Effector memory CD8-positive, alpha-beta T cell (primary cell): ENCODE results near the gene ARHGAP1.

Source experiments
- ATAC-seq: fragments of 150-1000 bp; cut with Tn5 transposase; replicated peaks from 2 replicates; pipeline ENCODE4 v1.10.0; 2021; ENCODE audit warnings: mild to moderate bottlenecking, moderate library complexity
- DNase-seq, 3 experiments: peaks; one replicate each; pipeline ENCODE4 v3.0.0; 2021
- H3K27ac Mint-ChIP-seq, 2 donors: one replicate each; pipeline ENCODE4 v1.8.0; 2022; ENCODE audit warnings: mild to moderate bottlenecking in 2 of 2, mixed read lengths in 2 of 2, moderate library complexity in 2 of 2
- H3K27me3 Mint-ChIP-seq, 2 donors: one replicate each; pipeline ENCODE4 v1.8.0; 2022; ENCODE audit warnings: mixed read lengths in 2 of 2
- H3K36me3 Mint-ChIP-seq: one replicate; pipeline ENCODE4 v1.8.0; 2022; ENCODE audit warnings: mild to moderate bottlenecking, moderate library complexity, mixed read lengths; ENCODE audit not compliant: insufficient read depth
- H3K4me1 Mint-ChIP-seq, 2 donors: one replicate each; pipeline ENCODE4 v1.8.0; 2022; ENCODE audit warnings: low read depth in 2 of 2, mixed read lengths in 2 of 2
- H3K4me3 Mint-ChIP-seq, 2 donors: one replicate each; pipeline ENCODE4 v1.8.0; 2022; ENCODE audit warnings: mild to moderate bottlenecking in 2 of 2, mixed read lengths in 2 of 2, moderate library complexity in 2 of 2
- H3K9me3 Mint-ChIP-seq, 2 donors: one replicate each; pipeline ENCODE4 v1.8.0; 2022; ENCODE audit warnings: mixed read lengths in 2 of 2

The ARHGAP1 gene

DNA sequence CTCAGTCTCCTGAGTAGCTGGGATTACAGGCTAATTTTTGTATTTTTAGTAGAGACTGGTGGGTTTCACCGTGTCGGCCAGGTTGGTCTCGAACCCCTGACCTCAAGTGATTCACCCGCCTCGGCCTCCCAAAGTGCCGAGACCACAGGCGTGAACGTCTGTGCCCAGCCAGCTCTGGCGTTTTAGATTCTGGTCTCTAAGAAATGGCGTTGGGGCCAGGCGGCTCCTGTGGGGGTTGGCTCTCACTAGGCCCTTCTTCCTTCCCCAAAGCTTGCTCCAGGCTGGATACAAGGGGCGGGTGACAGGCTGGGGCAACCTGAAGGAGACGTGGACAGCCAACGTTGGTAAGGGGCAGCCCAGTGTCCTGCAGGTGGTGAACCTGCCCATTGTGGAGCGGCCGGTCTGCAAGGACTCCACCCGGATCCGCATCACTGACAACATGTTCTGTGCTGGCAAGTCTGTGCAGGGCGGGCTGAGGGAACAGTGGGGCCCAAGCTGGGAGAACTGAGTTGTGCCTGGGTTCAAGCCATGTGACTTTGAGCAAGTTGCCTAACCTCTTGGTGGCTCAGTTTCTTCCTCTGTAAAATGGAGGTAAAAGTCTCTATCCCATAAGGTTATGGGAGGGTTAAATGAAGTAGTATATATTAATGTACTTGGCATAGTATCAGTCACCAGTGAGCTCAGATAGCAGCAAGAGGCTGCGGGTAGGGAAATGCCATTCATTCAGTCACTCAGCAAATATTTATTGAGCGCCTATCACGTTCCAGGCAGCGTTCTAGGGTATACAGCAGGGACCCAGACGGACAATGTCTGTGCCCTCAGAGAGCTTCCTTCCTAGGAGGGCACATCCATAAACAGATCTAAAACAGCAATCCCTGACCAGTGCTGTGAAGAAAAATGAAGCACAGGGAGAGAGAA lies 28.9 kb upstream of the ARHGAP1 start:
- H3K9me3 Mint-ChIP-seq = no peaks in the 10 kb centered on the region
- H3K4me3 Mint-ChIP-seq = no peak overlapping the region
- H3K36me3 Mint-ChIP-seq = peaks cover 6% of the 10 kb centered on the region
- ATAC-seq = no peak
- no peak for DNase-seq
- no peaks in the 10 kb centered on the region for H3K27me3 Mint-ChIP-seq
- no peaks in the 10 kb centered on the region for H3K4me1 Mint-ChIP-seq
- no peak overlapping the region for H3K27ac Mint-ChIP-seq

DNA sequence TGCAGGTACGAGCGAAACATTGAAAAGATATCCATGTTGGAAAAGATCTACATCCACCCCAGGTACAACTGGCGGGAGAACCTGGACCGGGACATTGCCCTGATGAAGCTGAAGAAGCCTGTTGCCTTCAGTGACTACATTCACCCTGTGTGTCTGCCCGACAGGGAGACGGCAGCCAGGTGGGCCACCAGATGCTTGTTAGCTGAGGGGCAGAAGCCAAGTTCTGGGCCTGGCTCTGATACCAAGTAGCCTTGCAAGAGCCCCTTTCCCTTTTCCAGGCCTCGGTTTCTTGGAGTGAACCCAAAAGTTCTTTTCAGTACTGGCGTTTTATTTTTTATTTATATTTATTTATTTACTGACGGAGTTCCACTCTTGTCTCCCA lies 28.2 kb upstream of the ARHGAP1 start:
- DNase-seq (no peak), ATAC-seq (no peak)
- Mint-ChIP-seq H3K27me3 (no peaks in the 10 kb centered on the region), H3K4me1 (no peaks in the 10 kb centered on the region), H3K36me3 (peaks cover 6% of the 10 kb centered on the region), H3K4me3 (no peak overlapping the region), H3K9me3 (no peaks in the 10 kb centered on the region), H3K27ac (no peak overlapping the region)

DNA sequence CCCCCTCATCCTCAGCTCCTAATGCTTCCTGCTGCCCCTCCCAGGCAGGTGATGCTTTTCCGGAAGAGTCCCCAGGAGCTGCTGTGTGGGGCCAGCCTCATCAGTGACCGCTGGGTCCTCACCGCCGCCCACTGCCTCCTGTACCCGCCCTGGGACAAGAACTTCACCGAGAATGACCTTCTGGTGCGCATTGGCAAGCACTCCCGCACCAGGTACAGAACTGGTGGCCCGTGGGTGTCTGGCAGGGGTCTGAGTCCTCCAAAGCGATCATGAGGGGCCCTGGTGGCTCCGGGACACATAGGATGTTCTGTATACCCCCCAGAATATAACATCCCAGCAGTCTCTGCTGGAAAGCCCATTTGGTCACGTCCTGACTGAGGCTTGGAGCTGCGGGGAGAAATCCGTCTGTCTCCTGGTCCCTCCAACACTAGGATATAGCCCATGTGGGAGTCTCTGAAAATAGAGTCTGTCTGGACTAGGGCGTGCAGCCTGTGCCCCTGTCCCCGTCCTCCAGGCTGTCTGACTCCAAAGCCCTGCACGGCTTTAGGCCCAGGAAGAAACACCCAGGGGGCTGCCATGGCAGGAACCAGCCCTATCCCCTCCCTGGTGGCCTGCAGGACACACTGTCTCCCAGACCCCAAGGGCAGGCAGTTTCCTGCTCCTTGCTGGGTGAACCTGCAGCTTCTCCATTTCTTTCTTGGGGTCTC lies 27.7 kb upstream of the ARHGAP1 start:
- DNase-seq (no peak), ATAC-seq (no peak)
- peaks cover 6% of the 10 kb centered on the region for H3K36me3 Mint-ChIP-seq
- H3K4me1 Mint-ChIP-seq = no peaks in the 10 kb centered on the region
- H3K4me3 Mint-ChIP-seq = no peak overlapping the region
- H3K27ac Mint-ChIP-seq = no peak overlapping the region
- H3K27me3 Mint-ChIP-seq = no peaks in the 10 kb centered on the region
- H3K9me3 Mint-ChIP-seq = no peaks in the 10 kb centered on the region

DNA sequence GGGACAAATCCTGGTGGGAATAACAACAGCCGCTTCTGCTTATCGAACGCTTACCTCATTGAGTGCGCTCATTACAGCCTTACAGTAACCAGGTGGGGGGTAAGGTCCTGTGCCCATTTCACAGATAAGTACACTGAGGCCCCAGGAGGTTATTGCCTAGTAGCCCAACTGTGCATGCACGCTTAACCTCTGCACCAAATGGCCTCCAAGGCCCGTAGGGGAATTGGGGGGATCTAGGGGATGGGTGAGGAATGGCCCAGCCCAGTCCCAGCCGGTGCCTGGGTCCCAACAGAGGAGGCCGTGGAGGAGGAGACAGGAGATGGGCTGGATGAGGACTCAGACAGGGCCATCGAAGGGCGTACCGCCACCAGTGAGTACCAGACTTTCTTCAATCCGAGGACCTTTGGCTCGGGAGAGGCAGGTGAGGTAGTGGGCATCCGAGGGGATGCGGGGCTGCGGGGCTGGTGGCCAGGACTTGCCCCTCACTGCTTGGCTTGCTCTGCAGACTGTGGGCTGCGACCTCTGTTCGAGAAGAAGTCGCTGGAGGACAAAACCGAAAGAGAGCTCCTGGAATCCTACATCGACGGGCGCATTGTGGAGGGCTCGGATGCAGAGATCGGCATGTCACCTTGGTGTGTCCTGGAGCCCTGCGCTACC lies 25.9 kb upstream of the ARHGAP1 start:
- Mint-ChIP-seq H3K36me3 (peaks cover 6% of the 10 kb centered on the region), H3K27me3 (peaks cover 0 to 8% of the 10 kb centered on the region in 2 donors), H3K9me3 (no peaks in the 10 kb centered on the region), H3K4me1 (no peaks in the 10 kb centered on the region), H3K4me3 (no peak overlapping the region), H3K27ac (no peak overlapping the region)
- ATAC-seq = no peak
- DNase-seq = no peak

DNA sequence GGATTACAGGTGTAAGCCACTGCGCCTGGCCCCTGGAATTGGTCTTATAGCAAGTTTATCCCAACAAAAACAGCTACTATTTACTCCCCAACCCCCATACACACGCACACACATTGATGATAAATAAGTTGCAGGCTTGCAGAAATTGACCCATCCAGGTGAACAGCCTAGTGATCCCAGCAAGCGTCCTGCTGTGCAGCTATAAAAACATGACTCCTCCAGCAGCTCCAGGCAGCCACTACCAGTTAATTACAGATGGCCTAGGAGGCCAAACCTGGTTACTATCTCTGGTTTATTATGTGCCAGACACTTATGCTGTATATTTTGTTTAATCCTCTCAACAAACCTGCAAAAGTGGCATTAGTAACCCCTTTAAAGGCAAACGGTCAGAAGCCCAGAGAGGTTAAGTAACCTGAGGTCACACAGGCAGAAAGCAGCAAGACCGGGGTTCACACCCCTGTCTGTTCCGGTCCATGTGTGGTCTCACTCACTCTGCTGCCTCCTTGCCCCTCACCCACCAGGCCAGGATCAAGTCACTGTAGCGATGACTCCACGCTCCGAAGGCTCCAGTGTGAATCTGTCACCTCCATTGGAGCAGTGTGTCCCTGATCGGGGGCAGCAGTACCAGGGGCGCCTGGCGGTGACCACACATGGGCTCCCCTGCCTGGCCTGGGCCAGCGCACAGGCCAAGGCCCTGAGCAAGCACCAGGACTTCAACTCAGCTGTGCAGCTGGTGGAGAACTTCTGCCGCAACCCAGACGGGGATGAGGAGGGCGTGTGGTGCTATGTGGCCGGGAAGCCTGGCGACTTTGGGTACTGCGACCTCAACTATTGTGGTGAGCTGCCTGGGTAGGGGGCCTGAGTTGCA lies 25.2 kb upstream of the ARHGAP1 start:
- no peak for ATAC-seq
- Mint-ChIP-seq H3K27ac (peak overlapping the region in 1 of 2 donors; percentile 24), H3K4me3 (no peak overlapping the region), H3K4me1 (no peaks in the 10 kb centered on the region), H3K9me3 (no peaks in the 10 kb centered on the region), H3K27me3 (peaks cover 0 to 8% of the 10 kb centered on the region in 2 donors), H3K36me3 (peaks cover 6% of the 10 kb centered on the region)
- no peak for DNase-seq

DNA sequence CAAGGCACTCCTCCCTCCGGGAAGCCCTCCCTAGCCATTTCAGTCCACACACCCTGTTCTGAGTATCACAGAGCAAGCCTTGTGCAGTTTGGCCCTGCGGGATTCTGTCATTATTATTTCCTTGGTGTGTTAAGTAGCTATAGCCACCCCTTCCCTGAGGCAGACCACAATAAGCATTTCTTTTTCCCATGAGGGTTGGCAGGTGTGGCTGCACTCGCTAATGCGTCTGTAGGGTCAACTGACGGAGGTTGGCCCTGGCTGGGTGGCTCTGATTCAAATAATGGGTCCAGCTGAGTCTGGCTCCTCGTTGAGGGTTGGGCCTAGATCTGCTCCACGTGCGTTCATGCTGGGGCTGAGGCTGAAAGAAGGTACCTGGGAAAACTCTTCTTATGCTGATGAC lies 23.7 kb upstream of the ARHGAP1 start:
- ATAC-seq (no peak), DNase-seq (no peak)
- no peak overlapping the region for H3K4me3 Mint-ChIP-seq
- peaks cover 6% of the 10 kb centered on the region for H3K36me3 Mint-ChIP-seq
- peaks cover 0 to 8% of the 10 kb centered on the region in 2 donors for H3K27me3 Mint-ChIP-seq
- H3K4me1 Mint-ChIP-seq = no peaks in the 10 kb centered on the region
- no peak overlapping the region for H3K27ac Mint-ChIP-seq
- H3K9me3 Mint-ChIP-seq = no peaks in the 10 kb centered on the region

DNA sequence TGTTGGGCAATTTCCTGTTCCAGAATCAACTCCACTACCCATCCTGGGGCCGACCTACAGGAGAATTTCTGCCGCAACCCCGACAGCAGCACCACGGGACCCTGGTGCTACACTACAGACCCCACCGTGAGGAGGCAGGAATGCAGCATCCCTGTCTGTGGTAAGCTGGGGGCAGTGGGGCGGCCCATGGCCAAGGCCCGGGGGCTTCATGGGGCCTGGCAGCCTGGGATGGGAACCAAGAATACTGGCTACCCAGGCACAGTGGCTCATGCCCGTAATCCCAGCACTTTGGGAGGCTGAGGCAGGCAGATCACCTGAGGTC lies 22.9 kb upstream of the ARHGAP1 start:
- peaks cover 0 to 2% of the 10 kb centered on the region in 2 donors for H3K4me1 Mint-ChIP-seq
- no peak overlapping the region for H3K27ac Mint-ChIP-seq
- H3K27me3 Mint-ChIP-seq = peaks cover 0 to 8% of the 10 kb centered on the region in 2 donors
- no peak overlapping the region for H3K4me3 Mint-ChIP-seq
- peaks cover 4% of the 10 kb centered on the region for H3K36me3 Mint-ChIP-seq
- ATAC-seq = no peak
- DNase-seq = no peak
- no peaks in the 10 kb centered on the region for H3K9me3 Mint-ChIP-seq

DNA sequence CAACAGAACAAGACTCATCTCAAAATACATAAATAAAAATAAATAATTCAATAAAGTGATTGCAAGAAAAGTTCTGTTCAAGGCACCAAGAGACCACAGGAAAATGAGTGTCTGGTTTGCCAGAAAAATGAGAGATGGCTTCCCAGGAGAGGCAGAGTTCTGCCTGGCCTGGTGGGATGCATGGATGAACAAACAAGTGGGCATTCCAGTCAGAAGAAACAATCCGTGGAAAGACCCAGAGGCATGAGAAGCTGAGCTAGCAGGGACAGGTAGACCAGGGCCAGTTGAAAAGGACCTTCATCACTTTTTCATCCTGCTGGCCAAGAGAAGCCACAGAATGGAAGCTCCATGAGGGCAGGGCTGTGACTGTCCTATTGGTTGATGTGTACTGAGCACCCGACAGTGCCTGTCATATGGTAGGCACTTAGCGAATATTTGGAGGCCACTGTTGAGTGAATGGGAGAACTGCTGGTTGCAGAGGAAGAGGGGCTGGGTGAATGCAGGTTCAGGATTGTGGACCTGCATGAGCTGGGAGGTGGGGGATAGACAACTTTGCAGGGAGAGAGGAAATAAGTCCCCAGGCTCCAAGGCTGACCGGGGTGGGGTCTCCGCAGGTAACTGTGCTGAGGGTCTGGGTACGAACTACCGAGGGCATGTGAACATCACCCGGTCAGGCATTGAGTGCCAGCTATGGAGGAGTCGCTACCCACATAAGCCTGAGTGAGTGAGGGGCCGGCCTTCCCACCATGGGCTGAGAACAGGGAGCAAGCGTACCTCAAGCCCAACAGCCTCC lies 22.3 kb upstream of the ARHGAP1 start:
- ATAC-seq (no peak), DNase-seq (no peak)
- Mint-ChIP-seq H3K36me3 (peaks cover 3% of the 10 kb centered on the region), H3K4me3 (no peak overlapping the region), H3K27ac (no peak overlapping the region), H3K27me3 (peaks cover 0 to 8% of the 10 kb centered on the region in 2 donors), H3K9me3 (no peaks in the 10 kb centered on the region), H3K4me1 (peaks cover 0 to 4% of the 10 kb centered on the region in 2 donors)

DNA sequence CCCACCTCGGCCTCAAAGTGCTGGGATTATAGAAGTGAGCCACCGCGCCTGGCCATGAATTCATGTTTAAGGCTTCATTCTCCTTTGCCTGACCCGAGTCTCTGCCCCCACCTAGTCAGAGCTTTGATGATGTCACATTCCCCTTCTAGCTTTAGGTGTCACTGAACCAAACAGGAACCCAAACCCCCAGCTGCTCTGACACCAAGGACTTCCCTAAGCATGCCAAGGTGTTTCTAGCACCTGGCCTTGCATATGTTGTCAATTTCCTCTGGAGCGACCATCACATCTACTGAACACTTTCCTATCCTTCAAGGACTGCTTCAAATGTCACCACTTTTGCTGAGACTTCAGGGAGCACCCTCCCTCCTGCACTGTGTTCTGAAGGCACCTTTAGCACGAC lies 20.9 kb upstream of the ARHGAP1 start:
- Mint-ChIP-seq H3K4me1 (peaks cover 0 to 4% of the 10 kb centered on the region in 2 donors), H3K4me3 (no peak overlapping the region), H3K36me3 (no peaks in the 10 kb centered on the region), H3K27me3 (peaks cover 0 to 8% of the 10 kb centered on the region in 2 donors), H3K9me3 (no peaks in the 10 kb centered on the region), H3K27ac (no peak overlapping the region)
- ATAC-seq (no peak), DNase-seq (no peak)

DNA sequence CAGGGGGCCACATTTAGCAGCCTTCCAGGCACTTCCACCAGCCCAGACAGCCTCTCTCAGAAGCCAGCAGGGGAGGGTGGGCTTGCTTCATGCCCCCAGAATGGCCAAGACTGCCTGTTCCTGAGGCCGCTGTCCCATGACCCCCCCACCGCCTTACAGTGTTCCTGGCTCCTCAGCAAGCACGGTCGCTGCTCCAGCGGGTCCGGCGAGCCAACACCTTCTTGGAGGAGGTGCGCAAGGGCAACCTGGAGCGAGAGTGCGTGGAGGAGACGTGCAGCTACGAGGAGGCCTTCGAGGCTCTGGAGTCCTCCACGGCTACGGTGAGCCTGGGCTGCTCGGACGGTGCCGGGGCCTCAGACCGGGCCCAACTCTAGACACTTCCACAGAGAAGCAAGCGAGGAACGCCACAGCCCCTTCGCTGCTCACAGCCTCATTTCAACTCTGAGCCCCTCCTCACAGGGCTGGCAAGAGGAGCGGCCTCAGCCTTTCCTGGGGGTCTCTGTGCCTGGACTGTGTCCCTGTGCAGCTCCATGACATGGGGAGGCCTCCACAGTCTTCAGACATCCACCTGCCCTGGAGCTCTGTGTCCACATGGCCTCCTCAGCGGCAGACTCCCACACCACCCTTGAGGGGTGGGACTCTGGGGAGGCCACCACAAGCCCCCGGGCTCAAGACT lies 19.3 kb upstream of the ARHGAP1 start:
- no peak for ATAC-seq

DNA sequence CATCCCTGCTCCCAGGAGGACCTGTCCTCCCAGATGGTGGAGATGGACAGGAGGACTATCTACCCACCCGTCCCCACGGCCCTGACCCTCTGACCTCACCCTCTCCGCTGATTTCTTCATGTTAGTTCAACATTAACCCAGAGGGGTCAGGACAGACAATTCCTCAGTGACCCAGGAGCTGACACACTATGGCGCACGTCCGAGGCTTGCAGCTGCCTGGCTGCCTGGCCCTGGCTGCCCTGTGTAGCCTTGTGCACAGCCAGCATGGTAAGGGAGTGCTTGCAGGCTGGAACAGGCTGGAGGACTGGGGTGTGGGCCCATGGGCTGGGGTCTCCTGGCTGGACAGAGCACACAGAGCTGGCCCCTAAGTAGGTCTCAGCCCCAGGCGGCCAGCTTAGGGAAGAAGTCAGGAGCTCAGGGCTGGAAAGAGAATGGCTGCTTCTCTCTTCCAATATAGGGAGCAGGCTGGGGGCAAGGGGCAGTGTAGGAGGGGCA lies 18.7 kb upstream of the ARHGAP1 start, which contains the start of gene F2:
Gene F2 (plus strand): TSS at position 166 of the 495 bp plus-strand sequence. CDS start 23 bp downstream, at position 189.
- H3K9me3 Mint-ChIP-seq = no peaks in the 10 kb centered on the region
- ATAC-seq (no peak), DNase-seq (no peak)
- peaks cover 0 to 4% of the 10 kb centered on the region in 2 donors for H3K4me1 Mint-ChIP-seq
- no peak within 1 kb of the TSS for H3K27ac Mint-ChIP-seq
- no peaks in the 10 kb centered on the region for H3K36me3 Mint-ChIP-seq
- H3K27me3 Mint-ChIP-seq = peaks cover 0 to 8% of the 10 kb centered on the region in 2 donors
- H3K4me3 Mint-ChIP-seq = no peak within 1 kb of the TSS

More for the DNA sequence above, 19.3 kb upstream of the ARHGAP1 start:
- Mint-ChIP-seq H3K27ac (no peak overlapping the region), H3K9me3 (no peaks in the 10 kb centered on the region), H3K4me1 (peaks cover 0 to 4% of the 10 kb centered on the region in 2 donors), H3K4me3 (no peak overlapping the region), H3K27me3 (peaks cover 0 to 8% of the 10 kb centered on the region in 2 donors), H3K36me3 (no peaks in the 10 kb centered on the region)
- DNase-seq = no peak
